Neural cell (in vitro differentiated cells): ENCODE data around the gene MYL6B. TPM values are rescaled to one million over a fixed set of nuclear protein-coding genes. Genes with fewer than 3 reads are reported as not detected.
"Not testable (repeated sequence)": the region's sequence is repeated elsewhere in the genome, so short reads cannot be mapped to it uniquely, and the experiment has no call there.

Experiments
- H2AFZ ChIP-seq: fragments of 200-600, 300-800 bp; sonication (generic), shearing (Covaris generic); 2 replicates; pipeline ENCODE4 v1.6.0; 2014; ENCODE audit warnings: low read depth, mild to moderate bottlenecking, antibody characterized with exemption, low read length, moderate library complexity
- H3F3A ChIP-seq: fragments of 200-600 bp; shearing (Covaris generic); 2 replicates; pipeline ENCODE4 v1.6.1; 2016; ENCODE audit warnings: mild to moderate bottlenecking, moderate library complexity, mixed read lengths, antibody characterized with exemption, low read length; ENCODE audit not compliant: insufficient read depth, poor library complexity, severe bottlenecking
- H3K27ac ChIP-seq: fragments of 200-600, 300-800 bp; sonication (generic), shearing (Covaris generic); 2 replicates; pipeline ENCODE4 v1.5.1; 2014; ENCODE audit warnings: mild to moderate bottlenecking, low read length, moderate library complexity
- H3K27me3 ChIP-seq: fragments of 300-800, 200-600 bp; sonication (generic), shearing (Covaris generic); 2 replicates; pipeline ENCODE4 v1.6.0; 2014; ENCODE audit warnings: mild to moderate bottlenecking, low read depth, low read length, moderate library complexity; ENCODE audit not compliant: insufficient read depth
- H3K36me3 ChIP-seq: fragments of 300-800, 200-600 bp; sonication (generic), shearing (Covaris generic); 2 replicates; pipeline ENCODE4 v1.5.1; 2014; ENCODE audit warnings: mild to moderate bottlenecking, antibody characterized with exemption, low read length, moderate library complexity; ENCODE audit not compliant: insufficient read depth
- H3K4me2 ChIP-seq: fragments of 300-800, 200-600 bp; sonication (generic), shearing (Covaris generic); 2 replicates; pipeline ENCODE4 v1.6.0; 2014; ENCODE audit warnings: mild to moderate bottlenecking, low read length
- H3K4me3 ChIP-seq: fragments of 300-800, 200-600 bp; sonication (generic), shearing (Covaris generic); 2 replicates; pipeline ENCODE4 v1.5.1; 2014; ENCODE audit warnings: mild to moderate bottlenecking, low read length, moderate library complexity
- H3K79me2 ChIP-seq: fragments of 200-600 bp; shearing (Covaris generic); replicated peaks from 2 replicates; pipeline ENCODE4 v1.6.0; 2014; ENCODE audit warnings: mild to moderate bottlenecking, low read length, moderate library complexity; ENCODE audit not compliant: insufficient read depth
- H3K9ac ChIP-seq: fragments of 300-800, 200-600 bp; sonication (generic), shearing (Covaris generic); 2 replicates; pipeline ENCODE4 v1.6.1; 2016; ENCODE audit warnings: mild to moderate bottlenecking, low read length, mixed read lengths
- H3K9me2 ChIP-seq: fragments of 200-600 bp; shearing (Covaris generic); 2 replicates; pipeline ENCODE4 v1.6.1; 2016; ENCODE audit warnings: mild to moderate bottlenecking, low read length, mixed read lengths; ENCODE audit not compliant: insufficient read depth
- H3K9me3 ChIP-seq: fragments of 200-600, 300-800 bp; sonication (generic), shearing (Covaris generic); 2 replicates; pipeline ENCODE4 v1.6.1; 2016; ENCODE audit warnings: mild to moderate bottlenecking, mixed run types, low read length, moderate library complexity, mixed read lengths
- H4K20me1 ChIP-seq: fragments of 200-600 bp; shearing (Covaris generic); 2 replicates; pipeline ENCODE4 v1.6.1; 2016; ENCODE audit warnings: mild to moderate bottlenecking, mixed run types; ENCODE audit not compliant: insufficient read depth
- EP300 ChIP-seq: fragments of 450-650 bp; conservative IDR thresholded peaks from 2 replicates; pipeline ENCODE4 v1.6.1; 2014; ENCODE audit warnings: antibody characterized with exemption, mild to moderate bottlenecking, moderate library complexity; ENCODE audit not compliant: poor library complexity, severe bottlenecking
- RAD21 ChIP-seq: fragments of 450-650 bp; conservative IDR thresholded peaks from 2 replicates; pipeline ENCODE4 v1.6.1; 2014; ENCODE audit warnings: antibody characterized with exemption, mild to moderate bottlenecking, moderate library complexity
- SMC3 ChIP-seq: fragments of 450-650 bp; conservative IDR thresholded peaks from 2 replicates; pipeline ENCODE4 v1.6.1; 2014; ENCODE audit warnings: antibody characterized with exemption, mild to moderate bottlenecking, moderate library complexity; ENCODE audit not compliant: poor library complexity
- TAF1 ChIP-seq: IDR thresholded peaks from 2 replicates; pipeline ENCODE4 v1.6.1; 2012; ENCODE audit warnings: low read depth
- polyA plus RNA-seq: library from polyadenylated mRNA; depleted of rRNA; stranded (reverse); fragments of >200 nt; gene quantifications from 2 replicates; pipeline ENCODE4 v1.2.3, GENCODE V29; 2014
- TF ChIP-seq, protein P1 (sequence below): fragments of 450-650 bp; IDR thresholded peaks from 2 replicates; pipeline ENCODE4 v1.5.1; 2014; ENCODE audit warnings: antibody characterized with exemption, mild to moderate bottlenecking, moderate library complexity; ENCODE audit not compliant: poor library complexity, severe bottlenecking

The MYL6B gene
- polyA plus RNA-seq, 1 donor from 2014 or later, result 376 TPM

DNA sequence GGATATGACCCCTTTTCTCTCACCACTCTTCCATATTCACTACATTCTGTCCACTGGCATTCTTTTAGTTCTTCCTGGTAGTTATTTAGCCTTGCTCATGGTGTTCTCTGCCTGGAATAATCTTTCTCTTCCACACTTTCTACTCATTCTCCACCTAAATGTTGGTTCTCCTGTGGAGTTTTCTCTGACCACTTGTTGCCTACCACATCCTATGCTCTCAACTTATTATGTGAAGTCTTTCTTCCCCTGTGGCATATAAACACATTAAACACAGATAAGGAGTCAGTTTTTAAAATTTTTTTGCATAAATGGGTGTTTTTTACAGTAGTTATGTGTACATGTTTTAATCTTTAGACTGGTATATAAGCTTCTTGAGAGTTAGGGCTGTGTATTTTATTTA lies 40.2 kb downstream of the MYL6B start:
- Histone ChIP-seq H3K36me3 (no peaks in the 10 kb centered on the region), H3K9ac (no peak overlapping the region), H3K4me3 (no peak overlapping the region), H2AFZ (no peak overlapping the region), H3K27ac (no peak overlapping the region), H3K9me3 (no peaks in the 10 kb centered on the region), H3F3A (peaks cover 7% of the 10 kb centered on the region), H4K20me1 (no peaks in the 10 kb centered on the region), H3K79me2 (peaks cover 14% of the 10 kb centered on the region), H3K9me2 (no peaks in the 10 kb centered on the region), H3K27me3 (no peaks in the 10 kb centered on the region), H3K4me2 (no peak overlapping the region)
- TF ChIP-seq RAD21, result no peak
- TF ChIP-seq TAF1, result no peak
- TF ChIP-seq, protein P1, sequence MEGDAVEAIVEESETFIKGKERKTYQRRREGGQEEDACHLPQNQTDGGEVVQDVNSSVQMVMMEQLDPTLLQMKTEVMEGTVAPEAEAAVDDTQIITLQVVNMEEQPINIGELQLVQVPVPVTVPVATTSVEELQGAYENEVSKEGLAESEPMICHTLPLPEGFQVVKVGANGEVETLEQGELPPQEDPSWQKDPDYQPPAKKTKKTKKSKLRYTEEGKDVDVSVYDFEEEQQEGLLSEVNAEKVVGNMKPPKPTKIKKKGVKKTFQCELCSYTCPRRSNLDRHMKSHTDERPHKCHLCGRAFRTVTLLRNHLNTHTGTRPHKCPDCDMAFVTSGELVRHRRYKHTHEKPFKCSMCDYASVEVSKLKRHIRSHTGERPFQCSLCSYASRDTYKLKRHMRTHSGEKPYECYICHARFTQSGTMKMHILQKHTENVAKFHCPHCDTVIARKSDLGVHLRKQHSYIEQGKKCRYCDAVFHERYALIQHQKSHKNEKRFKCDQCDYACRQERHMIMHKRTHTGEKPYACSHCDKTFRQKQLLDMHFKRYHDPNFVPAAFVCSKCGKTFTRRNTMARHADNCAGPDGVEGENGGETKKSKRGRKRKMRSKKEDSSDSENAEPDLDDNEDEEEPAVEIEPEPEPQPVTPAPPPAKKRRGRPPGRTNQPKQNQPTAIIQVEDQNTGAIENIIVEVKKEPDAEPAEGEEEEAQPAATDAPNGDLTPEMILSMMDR, result no peak

DNA sequence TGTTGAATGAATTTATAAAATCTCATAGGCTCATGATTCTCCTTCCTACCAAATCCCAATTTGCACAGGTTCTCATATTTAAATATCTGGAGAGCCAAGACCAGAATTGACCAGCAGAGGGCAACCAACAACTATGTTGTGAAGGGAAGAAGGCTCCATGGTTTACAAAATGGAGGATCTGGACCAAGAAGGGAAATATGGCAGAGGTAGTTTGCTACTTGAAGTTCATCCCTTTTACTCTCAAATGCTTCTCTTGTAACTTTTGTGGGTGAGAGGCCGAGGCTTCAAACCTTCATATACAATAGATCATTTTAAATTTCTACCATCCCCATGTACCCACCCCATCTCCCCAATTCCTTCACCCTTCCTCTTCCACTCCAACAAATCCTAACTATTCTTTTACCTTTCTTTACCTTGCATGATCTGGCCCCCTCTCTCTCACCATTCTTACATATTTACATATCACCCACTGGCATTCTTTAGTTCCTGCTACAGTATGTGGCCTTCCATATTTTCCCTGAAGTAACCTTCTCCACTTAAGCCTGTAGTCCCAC lies 40.7 kb downstream of the MYL6B start:
- Histone ChIP-seq H3K27me3 (no peaks in the 10 kb centered on the region), H2AFZ (no peak overlapping the region), H3K4me3 (no peak overlapping the region), H3K4me2 (no peak overlapping the region), H3K9me2 (no peaks in the 10 kb centered on the region), H4K20me1 (no peaks in the 10 kb centered on the region), H3K36me3 (no peaks in the 10 kb centered on the region), H3K9me3 (no peaks in the 10 kb centered on the region), H3K27ac (peak overlapping the region; percentile 30), H3K79me2 (peaks cover 8% of the 10 kb centered on the region), H3F3A (peaks cover 7% of the 10 kb centered on the region), H3K9ac (no peak overlapping the region)
- TF ChIP-seq EP300, result no peak
- TF ChIP-seq SMC3, result peak; percentile 76
- TF ChIP-seq, protein P1, result peak; percentile 86
- TF ChIP-seq RAD21, result peak; percentile 82

DNA sequence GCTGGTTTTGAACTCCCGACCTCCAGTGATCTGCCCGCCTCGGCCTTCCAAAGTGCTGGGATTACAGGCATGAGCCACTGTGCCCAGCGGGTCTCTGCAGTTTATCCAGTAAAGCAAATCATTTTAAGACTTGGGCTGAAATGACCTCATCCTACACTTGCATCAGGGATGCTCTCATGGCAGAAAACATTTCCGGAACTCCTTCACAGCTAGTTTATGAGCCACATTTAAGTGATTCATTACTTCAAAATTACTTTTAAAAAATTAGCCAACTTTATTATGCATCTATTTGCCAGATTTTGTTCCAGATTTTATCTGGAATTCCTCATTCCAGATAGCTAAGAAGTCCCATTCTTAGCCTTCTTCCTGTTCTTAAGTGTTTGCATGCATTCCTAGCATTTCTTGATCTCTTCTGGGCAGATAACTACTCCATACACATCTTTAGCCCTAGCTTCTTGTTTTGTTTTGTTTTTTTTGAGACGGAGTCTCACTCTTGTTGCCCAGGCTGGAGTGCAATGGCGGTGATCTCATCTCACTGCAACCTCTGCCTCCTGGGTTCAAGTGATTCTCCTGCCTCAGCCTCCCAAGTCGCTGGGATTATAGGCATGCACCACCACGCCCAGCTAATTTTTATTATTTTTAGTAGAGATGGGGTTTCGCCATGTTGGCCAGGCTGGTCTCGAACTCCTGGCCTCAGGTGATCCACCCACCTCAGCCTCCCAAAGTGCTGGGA lies 44.6 kb downstream of the MYL6B start:
- not testable (repeated sequence) for H3F3A ChIP-seq, H3K4me3 ChIP-seq, H3K79me2 ChIP-seq, H2AFZ ChIP-seq, H3K27me3 ChIP-seq, H4K20me1 ChIP-seq, H3K9me2 ChIP-seq, H3K27ac ChIP-seq, H3K9me3 ChIP-seq, H3K4me2 ChIP-seq, H3K36me3 ChIP-seq, H3K9ac ChIP-seq
